GM12878 (cell line): ENCODE measurements around the gene MUC13. TPM values are rescaled to one million over a fixed set of nuclear protein-coding genes. Genes with fewer than 3 reads are reported as not detected.

Experiments used
- ATAC-seq: fragments of 200-7000 bp; cut with Tn5 transposase; 3 replicates; pipeline ENCODE4 v1.9.1; 2020; ENCODE audit warnings: mild to moderate bottlenecking, moderate library complexity
- BruUV-seq: library from RNA; stranded (reverse); fragments of 400-500 nt; replicated peaks from 2 replicates; lab custom pipeline; 2021; lab: Mats Ljungman, UMichigan
- CTCF ChIA-PET: fragments of 300-600 bp; sonication (Branson Sonifier 250); formaldehyde crosslinking; extraction: SDS; loops from one replicate; lab custom pipeline; 2021; ENCODE audit warnings: inconsistent platforms; lab: Yijun Ruan, JAX
- POLR2A ChIA-PET: fragments of 350-600 bp; formaldehyde crosslinking; extraction: SDS; loops from one replicate; lab custom pipeline; 2021; ENCODE audit warnings: inconsistent platforms; lab: Charles Lee
- RAD21 ChIA-PET: fragments of 300-600 bp; sonication (Branson Sonifier 250); formaldehyde crosslinking; loops from one replicate; lab custom pipeline; 2023; ENCODE audit warnings: antibody characterized with exemption; ENCODE audit not compliant: unreplicated experiment; lab: Charles Lee
- SMC1A ChIA-PET: fragments of 300-600 bp; sonication (Branson Sonifier 250); formaldehyde crosslinking; loops from one replicate; lab custom pipeline; 2023; ENCODE audit not compliant: unreplicated experiment, uncharacterized antibody; lab: Charles Lee
- DNase-seq: peaks from one replicate; pipeline ENCODE4 v3.0.0-alpha.2; 2011; ENCODE audit warnings: low read depth, low spot score
- FAIRE-seq: peaks from 3 replicates; lab custom pipeline; 2011; peaks lifted over from hg19 to GRCh38; lab: Jason Lieb, UNC
- H2AFZ ChIP-seq: 2 replicates; pipeline ENCODE4 v1.6.0; 2011; ENCODE audit warnings: low read depth, low read length, control low read depth; ENCODE audit not compliant: control insufficient read depth
- H3K27ac ChIP-seq: 2 replicates; pipeline ENCODE4 v1.5.1; 2011; ENCODE audit warnings: control low read depth; ENCODE audit not compliant: control insufficient read depth, insufficient read depth
- H3K27me3 ChIP-seq, 2 experiments: replicated peaks in 1 of 2; 2 replicates each; pipeline versions ENCODE4 v1.6.0 to v1.6.1; 2011; ENCODE audit warnings: low read length in 1 of 2; ENCODE audit not compliant: control insufficient read depth in 2 of 2, insufficient read depth in 2 of 2
- H3K36me3 ChIP-seq, 2 experiments: 2 replicates each; pipeline ENCODE4 v1.5.1; 2011; ENCODE audit warnings: low read length in 1 of 2; ENCODE audit not compliant: control insufficient read depth in 2 of 2, insufficient read depth in 2 of 2
- H3K4me1 ChIP-seq: 2 replicates; pipeline ENCODE4 v1.6.1; 2011; ENCODE audit warnings: mild to moderate bottlenecking, low read length, moderate library complexity, mixed read lengths; ENCODE audit not compliant: control insufficient read depth, insufficient read depth
- H3K4me2 ChIP-seq: 2 replicates; pipeline ENCODE4 v1.6.0; 2011; ENCODE audit warnings: control low read depth; ENCODE audit not compliant: control insufficient read depth, insufficient read depth
- H3K4me3 ChIP-seq: fragments of 200-600 bp; sonication (generic); 2 replicates; pipeline ENCODE4 v1.5.1; 2016
- H3K79me2 ChIP-seq: 2 replicates; pipeline ENCODE4 v1.6.0; 2011; ENCODE audit warnings: low read length; ENCODE audit not compliant: control insufficient read depth, insufficient read depth
- H3K9ac ChIP-seq: 2 replicates; pipeline ENCODE4 v1.8.0; 2011; ENCODE audit warnings: low read length, control low read depth, mixed read lengths; ENCODE audit not compliant: control insufficient read depth, insufficient read depth
- H3K9me3 ChIP-seq: replicated peaks from 3 replicates; pipeline ENCODE4 v1.5.1; 2011; ENCODE audit warnings: mild to moderate bottlenecking, low read length; ENCODE audit not compliant: control insufficient read depth, insufficient read depth
- H4K20me1 ChIP-seq: 2 replicates; pipeline ENCODE4 v1.6.0; 2011; ENCODE audit not compliant: control insufficient read depth, insufficient read depth
- ASH2L ChIP-seq: fragments of 300-600, 200-600 bp; sonication (generic); IDR thresholded peaks from 2 replicates; pipeline ENCODE4 v1.6.1; 2017; ENCODE audit warnings: low read depth, mild to moderate bottlenecking, borderline replicate concordance
- CHD4 ChIP-seq: fragments of 200-600 bp; sonication (generic); IDR thresholded peaks from 2 replicates; pipeline ENCODE4 v1.6.1; 2016; ENCODE audit warnings: mild to moderate bottlenecking
- ETV6 ChIP-seq, 2 experiments: fragments of 450-650 bp in 1 of 2; IDR thresholded peaks in 1 of 2; conservative IDR thresholded peaks in 1 of 2; 2 replicates each; pipeline ENCODE4 v1.6.1; 2014; ENCODE audit warnings: antibody characterized with exemption in 1 of 2, borderline replicate concordance in 1 of 2, low read depth in 1 of 2, mild to moderate bottlenecking in 1 of 2, moderate library complexity in 1 of 2
- FOS ChIP-seq: IDR thresholded peaks from 3 replicates; pipeline ENCODE4 v1.6.1; 2011; ENCODE audit warnings: borderline replicate concordance; ENCODE audit not compliant: insufficient read length; ENCODE audit errors: extremely low read depth
- KDM1A ChIP-seq: fragments of 200-600 bp; sonication (generic); IDR thresholded peaks from 2 replicates; pipeline ENCODE4 v1.6.1; 2016; ENCODE audit warnings: borderline replicate concordance
- NFIC ChIP-seq: IDR thresholded peaks from 2 replicates; pipeline ENCODE4 v1.6.1; 2012; ENCODE audit warnings: low read depth, mild to moderate bottlenecking, inconsistent platforms, low read length, moderate library complexity
- PAX5 ChIP-seq: IDR thresholded peaks from 2 replicates; pipeline ENCODE4 v1.6.1; 2011; ENCODE audit warnings: low read depth, low read length, borderline replicate concordance
- SPI1 ChIP-seq: IDR thresholded peaks from 2 replicates; pipeline ENCODE4 v1.6.1; 2011; ENCODE audit warnings: low read depth, mild to moderate bottlenecking, low read length, moderate library complexity, borderline replicate concordance; ENCODE audit not compliant: insufficient read depth
- ZNF274 ChIP-seq: IDR thresholded peaks from one replicate; pipeline ENCODE4 v1.8.0; 2011; ENCODE audit not compliant: insufficient read length, insufficient read depth
- ZSCAN29 ChIP-seq: fragments of 450-650 bp; IDR thresholded peaks from 2 replicates; pipeline ENCODE4 v1.6.1; 2017; ENCODE audit warnings: mild to moderate bottlenecking, moderate library complexity
- WGBS: methylation state at CpG from one replicate; pipeline ENCODE4 v1.1.6; 2016; ENCODE audit warnings: low lambda C conversion rate; ENCODE audit not compliant: insufficient replicate concordance, insufficient coverage; ENCODE audit errors: missing lambda C conversion rate; 5-methylcytosine and 5-hydroxymethylcytosine counted together
- in situ Hi-C: fragments of 300-500 bp; cut with MboI; formaldehyde crosslinking; loops from 9 replicates; pipeline ENCODE4 v1.14.3; 2018; ENCODE audit warnings: mixed read lengths
- intact Hi-C: fragments of 100-400 bp; cut with micrococcal nuclease; formaldehyde crosslinking; loops from one replicate; pipeline ENCODE4 v1.14.2; 2022; ENCODE audit not compliant: unreplicated experiment
- polyA plus RNA-seq, 11 experiments: library from polyadenylated mRNA; depleted of rRNA in 4 of 11; unstranded in 6 of 11; stranded (reverse) in 5 of 11; fragments of >200 nt; fragmentation: Nextera tagmentation in 4 of 11; fragmentation: Illumina TruSeq in 1 of 11; extraction: Ambion mirVana in 4 of 11; extraction: Trizol in 1 of 11; gene quantifications; 1 replicate in 1 of 11; 2 replicates in 10 of 11; pipeline versions ENCODE4 v1.2.1 to v1.2.3, GENCODE V29; 2011 to 2016; ENCODE audit warnings: inconsistent platforms in 2 of 11, missing spikeins in 2 of 11, low read depth in 1 of 11
- total RNA-seq, 4 experiments: library from RNA; depleted of rRNA in 3 of 4; stranded (reverse); fragments of >200 nt in 3 of 4; fragmentation: Illumina TruSeq in 1 of 4; extraction: Trizol in 1 of 4; gene quantifications; 2 replicates each; pipeline versions ENCODE4 v1.2.1 to v1.2.3, GENCODE V29; 2013 to 2021
- TF ChIP-seq, protein P1 (sequence below): fragments of 450-650 bp; IDR thresholded peaks from 2 replicates; pipeline ENCODE4 v1.6.1; 2017; ENCODE audit warnings: mild to moderate bottlenecking, moderate library complexity
- TF ChIP-seq, protein P2 (sequence below): fragments of 450-650 bp; IDR thresholded peaks from 2 replicates; pipeline ENCODE4 v1.6.1; 2014; ENCODE audit warnings: mild to moderate bottlenecking
- TF ChIP-seq, protein P3 (sequence below): fragments of 450-650 bp; IDR thresholded peaks from 2 replicates; pipeline ENCODE4 v1.6.1; 2016; ENCODE audit warnings: mild to moderate bottlenecking

Gene MUC13
- total and polyA plus RNA-seq, 10 of the 15 experiments (the other 5 are each of a cell fraction or from before 2014, with no cell fraction given) = 0.27 to 60.1 (median 0.76) TPM

DNA sequence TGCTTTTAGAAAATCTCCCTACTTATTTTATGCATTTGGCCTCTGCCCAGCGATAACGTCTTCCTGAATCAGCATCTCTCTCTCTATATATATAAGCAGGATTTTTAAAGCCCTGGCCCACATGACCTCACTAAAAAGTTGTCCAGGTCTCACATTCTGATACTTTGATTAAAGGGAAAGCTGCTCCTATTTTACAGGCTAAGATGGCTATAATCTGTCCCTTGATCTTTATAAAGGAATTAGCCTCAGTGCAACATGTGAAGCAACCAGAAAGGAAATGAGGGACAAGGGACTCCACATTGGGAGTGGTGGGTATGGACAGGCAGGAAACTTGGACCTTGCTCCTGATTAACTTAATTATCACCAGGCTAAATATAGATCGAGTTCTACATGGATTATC is 25.6 kb upstream of the MUC13 start:
- in situ Hi-C loops (no loop called here), intact Hi-C loops (no loop called here)
- Histone ChIP-seq H3K9me3 (no peaks in the 10 kb centered on the region), H3K36me3 (no peaks in the 10 kb centered on the region), H3K9ac (no peak overlapping the region), H3K27ac (no peak overlapping the region), H3K4me1 (no peaks in the 10 kb centered on the region), H3K4me3 (no peak overlapping the region), H3K4me2 (no peak overlapping the region), H4K20me1 (no peaks in the 10 kb centered on the region), H2AFZ (no peak overlapping the region), H3K79me2 (no peaks in the 10 kb centered on the region), H3K27me3 (no peaks in the 10 kb centered on the region)
- ChIA-PET RAD21 (no interaction called here), POLR2A (no interaction called here), SMC1A (interaction anchor here (5.7 kb wide), 1 partner anchor 25 kb away, joined by 26 read pairs; the partner anchor contains the start of gene MUC13), CTCF (interaction anchor here (0.7 to 2.5 kb wide), 2 partner anchors 14 to 25 kb away, joined by 3 to 10 read pairs; partner anchors contain the start of gene MUC13)
- no TSS peak for BruUV-seq
- no peak for TF ChIP-seq PAX5
- TF ChIP-seq FOS = no peak
- TF ChIP-seq KDM1A = no peak
- no peak for TF ChIP-seq CHD4
- TF ChIP-seq ZSCAN29 = no peak
- TF ChIP-seq, protein P1, sequence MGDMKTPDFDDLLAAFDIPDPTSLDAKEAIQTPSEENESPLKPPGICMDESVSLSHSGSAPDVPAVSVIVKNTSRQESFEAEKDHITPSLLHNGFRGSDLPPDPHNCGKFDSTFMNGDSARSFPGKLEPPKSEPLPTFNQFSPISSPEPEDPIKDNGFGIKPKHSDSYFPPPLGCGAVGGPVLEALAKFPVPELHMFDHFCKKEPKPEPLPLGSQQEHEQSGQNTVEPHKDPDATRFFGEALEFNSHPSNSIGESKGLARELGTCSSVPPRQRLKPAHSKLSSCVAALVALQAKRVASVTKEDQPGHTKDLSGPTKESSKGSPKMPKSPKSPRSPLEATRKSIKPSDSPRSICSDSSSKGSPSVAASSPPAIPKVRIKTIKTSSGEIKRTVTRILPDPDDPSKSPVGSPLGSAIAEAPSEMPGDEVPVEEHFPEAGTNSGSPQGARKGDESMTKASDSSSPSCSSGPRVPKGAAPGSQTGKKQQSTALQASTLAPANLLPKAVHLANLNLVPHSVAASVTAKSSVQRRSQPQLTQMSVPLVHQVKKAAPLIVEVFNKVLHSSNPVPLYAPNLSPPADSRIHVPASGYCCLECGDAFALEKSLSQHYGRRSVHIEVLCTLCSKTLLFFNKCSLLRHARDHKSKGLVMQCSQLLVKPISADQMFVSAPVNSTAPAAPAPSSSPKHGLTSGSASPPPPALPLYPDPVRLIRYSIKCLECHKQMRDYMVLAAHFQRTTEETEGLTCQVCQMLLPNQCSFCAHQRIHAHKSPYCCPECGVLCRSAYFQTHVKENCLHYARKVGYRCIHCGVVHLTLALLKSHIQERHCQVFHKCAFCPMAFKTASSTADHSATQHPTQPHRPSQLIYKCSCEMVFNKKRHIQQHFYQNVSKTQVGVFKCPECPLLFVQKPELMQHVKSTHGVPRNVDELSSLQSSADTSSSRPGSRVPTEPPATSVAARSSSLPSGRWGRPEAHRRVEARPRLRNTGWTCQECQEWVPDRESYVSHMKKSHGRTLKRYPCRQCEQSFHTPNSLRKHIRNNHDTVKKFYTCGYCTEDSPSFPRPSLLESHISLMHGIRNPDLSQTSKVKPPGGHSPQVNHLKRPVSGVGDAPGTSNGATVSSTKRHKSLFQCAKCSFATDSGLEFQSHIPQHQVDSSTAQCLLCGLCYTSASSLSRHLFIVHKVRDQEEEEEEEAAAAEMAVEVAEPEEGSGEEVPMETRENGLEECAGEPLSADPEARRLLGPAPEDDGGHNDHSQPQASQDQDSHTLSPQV = no peak
- TF ChIP-seq, protein P2, sequence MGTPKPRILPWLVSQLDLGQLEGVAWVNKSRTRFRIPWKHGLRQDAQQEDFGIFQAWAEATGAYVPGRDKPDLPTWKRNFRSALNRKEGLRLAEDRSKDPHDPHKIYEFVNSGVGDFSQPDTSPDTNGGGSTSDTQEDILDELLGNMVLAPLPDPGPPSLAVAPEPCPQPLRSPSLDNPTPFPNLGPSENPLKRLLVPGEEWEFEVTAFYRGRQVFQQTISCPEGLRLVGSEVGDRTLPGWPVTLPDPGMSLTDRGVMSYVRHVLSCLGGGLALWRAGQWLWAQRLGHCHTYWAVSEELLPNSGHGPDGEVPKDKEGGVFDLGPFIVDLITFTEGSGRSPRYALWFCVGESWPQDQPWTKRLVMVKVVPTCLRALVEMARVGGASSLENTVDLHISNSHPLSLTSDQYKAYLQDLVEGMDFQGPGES = no peak
- no peak for TF ChIP-seq SPI1
- TF ChIP-seq NFIC = no peak
- no peak for TF ChIP-seq ETV6 (conservative IDR thresholded peaks at IDR 0.05 in 1 of 2, IDR thresholded peaks at IDR 0.05 in 1 of 2; ENCODE audit: borderline replicate concordance in 1 of 2, low read depth in 1 of 2)
- TF ChIP-seq ZNF274 = no peak
- TF ChIP-seq, protein P3, sequence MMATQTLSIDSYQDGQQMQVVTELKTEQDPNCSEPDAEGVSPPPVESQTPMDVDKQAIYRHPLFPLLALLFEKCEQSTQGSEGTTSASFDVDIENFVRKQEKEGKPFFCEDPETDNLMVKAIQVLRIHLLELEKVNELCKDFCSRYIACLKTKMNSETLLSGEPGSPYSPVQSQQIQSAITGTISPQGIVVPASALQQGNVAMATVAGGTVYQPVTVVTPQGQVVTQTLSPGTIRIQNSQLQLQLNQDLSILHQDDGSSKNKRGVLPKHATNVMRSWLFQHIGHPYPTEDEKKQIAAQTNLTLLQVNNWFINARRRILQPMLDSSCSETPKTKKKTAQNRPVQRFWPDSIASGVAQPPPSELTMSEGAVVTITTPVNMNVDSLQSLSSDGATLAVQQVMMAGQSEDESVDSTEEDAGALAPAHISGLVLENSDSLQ = no peak
- no peak for TF ChIP-seq ASH2L
- ATAC-seq (no peak), DNase-seq (no peak), FAIRE-seq (no peak)
- 55% methylated on average over 3 of the region's 3 CpGs for WGBS
